ENCODE measurements around the gene MAN1B1.

- TF ChIP-seq CTCF (IDR thresholded peaks at IDR 0.05; ENCODE audit: low read depth, low read length, missing input control) (no peak), RAD21 (IDR thresholded peaks at IDR 0.05) (no peak), SP1 (IDR thresholded peaks at IDR 0.05) (no peak), FOXA1 (IDR thresholded peaks at IDR 0.05) (no peak), YY1 (IDR thresholded peaks at IDR 0.05) (no peak), REST (IDR thresholded peaks at IDR 0.05) (no peak)
These were observed 55.5 kb downstream of the MAN1B1 start for GRCh38 chr9:137141976-137142936.
